GOT3 (cell line): Measurements from ENCODE around the gene GOLGA7B.

ENCODE experiments used
- DNase-seq: peaks from one replicate; lab custom pipeline; 2025; ENCODE audit warnings: mixed read lengths; lab: John Stamatoyannopoulos, UW

GOLGA7B gene

GRCh38 chr10:97868134-97868685 lies 18.6 kb downstream of the GOLGA7B start:
- DNase-seq: no peak

GRCh38 chr10:97869091-97870042 lies 19.7 kb downstream of the GOLGA7B start:
- peak; percentile 41 for DNase-seq

DNA sequence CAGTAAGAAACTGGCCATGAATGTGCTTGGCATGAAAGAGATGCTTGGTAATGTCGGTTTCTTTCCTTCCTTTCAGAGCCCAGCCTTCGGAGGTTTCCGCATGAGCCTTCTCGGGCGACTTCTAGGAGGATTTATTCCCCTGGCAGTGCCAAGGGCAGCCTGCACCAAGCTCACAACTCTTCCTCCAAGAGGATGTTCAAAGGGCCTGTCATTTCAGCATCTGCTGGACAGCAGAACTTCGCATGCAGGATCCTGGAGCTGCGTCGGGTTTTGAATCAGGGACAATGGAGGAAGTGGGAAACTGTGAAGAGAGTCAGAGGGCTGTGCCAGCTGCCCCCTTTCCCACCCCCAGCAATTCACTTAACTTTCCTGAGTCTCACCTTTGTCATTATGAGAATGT lies 21.3 kb downstream of the GOLGA7B start:
- DNase-seq: no peak

DNA sequence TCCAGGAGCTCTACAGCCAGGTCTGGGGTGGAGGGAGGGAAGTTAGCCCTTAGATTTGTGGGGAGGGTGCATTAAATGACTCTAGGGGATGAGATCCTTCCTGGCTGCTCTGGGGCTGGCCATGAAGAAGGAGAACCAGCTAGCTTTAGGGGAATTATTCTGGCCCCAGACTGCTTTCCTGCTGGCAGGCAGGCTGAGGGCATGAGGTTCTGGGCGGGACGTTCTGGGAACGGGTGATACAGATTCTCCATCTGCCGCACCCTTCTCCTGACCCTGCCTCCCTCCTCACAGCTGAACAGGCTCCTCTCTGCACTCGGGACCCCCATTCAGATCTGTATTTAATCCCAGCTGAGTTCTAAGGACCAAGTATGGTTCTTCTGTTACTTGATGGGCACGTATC lies 23.9 kb downstream of the GOLGA7B start:
- no peak for DNase-seq

GRCh38 chr10:97874332-97874731 lies 24.7 kb downstream of the GOLGA7B start:
- no peak for DNase-seq

- no peak for DNase-seq
Measured at GRCh38 chr10:97875391-97875790, 25.7 kb downstream of the GOLGA7B start.

- DNase-seq: no peak
Measured at GRCh38 chr10:97876402-97876801, 26.8 kb downstream of the GOLGA7B start.

DNA sequence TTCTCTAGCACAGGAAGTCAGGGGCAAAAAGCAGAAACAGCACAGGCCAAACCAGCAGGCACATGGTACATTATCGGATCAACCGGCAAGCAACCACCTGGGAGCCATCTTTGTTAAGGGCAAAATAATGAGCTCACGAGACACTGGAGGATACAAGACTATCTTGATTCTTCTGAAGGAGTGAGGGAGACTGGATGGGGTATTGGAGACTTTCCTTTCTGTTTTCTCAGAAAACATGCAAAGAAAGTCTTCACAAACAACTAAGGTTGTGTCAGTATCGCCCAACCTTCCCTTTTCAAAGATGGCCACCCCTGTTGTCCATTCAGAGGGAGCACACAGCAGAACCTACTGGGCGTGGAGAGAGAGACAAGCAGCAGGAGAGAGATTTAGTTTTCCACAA lies 29.6 kb downstream of the GOLGA7B start:
- DNase-seq: no peak

- no peak for DNase-seq
Measured at GRCh38 chr10:97880109-97880508, 30.5 kb downstream of the GOLGA7B start.

DNA sequence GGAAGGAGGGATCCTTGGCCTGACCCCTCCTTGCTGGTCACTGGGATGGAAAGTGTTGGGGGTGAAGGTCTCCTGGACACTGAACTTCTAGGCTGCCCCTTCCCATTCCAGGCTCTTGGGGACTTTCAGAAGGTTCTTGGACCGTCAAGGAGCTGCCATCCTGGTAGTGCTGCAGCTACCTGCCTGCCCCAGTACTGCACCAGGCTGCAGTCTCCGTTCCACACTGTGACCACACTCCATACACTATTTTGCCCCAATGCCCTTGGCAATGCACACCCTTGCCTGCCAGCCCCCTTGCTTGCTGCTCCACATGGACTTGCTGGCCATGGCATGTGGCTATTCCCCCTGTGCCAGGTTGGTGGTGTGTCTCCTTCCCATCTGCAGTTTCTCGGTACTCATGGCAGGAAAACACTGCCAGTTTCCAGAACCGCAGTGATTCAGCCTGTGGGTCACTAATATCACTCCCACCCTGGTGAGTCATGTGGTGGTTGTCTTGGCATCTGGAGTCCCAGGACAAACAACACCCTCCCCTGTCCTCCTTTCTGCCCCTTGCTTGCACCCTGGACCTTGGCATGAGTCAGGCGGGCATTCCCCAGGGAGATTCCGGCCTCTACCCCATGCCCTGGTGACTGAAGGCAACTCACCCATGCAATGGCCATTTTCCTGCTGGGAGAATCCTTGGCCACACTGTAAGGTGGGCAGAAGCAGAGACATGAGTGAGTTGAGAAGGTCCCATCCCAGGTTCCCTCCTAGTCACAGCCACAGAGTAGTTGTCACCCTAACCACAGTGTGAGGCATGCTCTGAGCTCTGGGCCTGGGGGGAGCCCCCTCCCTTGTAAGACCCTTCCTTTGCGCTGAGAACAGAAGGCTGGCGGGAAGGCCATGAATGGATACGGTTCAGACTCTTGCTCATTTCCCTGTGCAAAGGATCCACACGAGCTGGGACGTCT lies 32.8 kb downstream of the GOLGA7B start:
- peak; percentile 85 for DNase-seq

GRCh38 chr10:97883092-97883485 lies 33.4 kb downstream of the GOLGA7B start:
- no peak for DNase-seq

- DNase-seq: no peak
Measured at GRCh38 chr10:97886286-97886685, 36.6 kb downstream of the GOLGA7B start.

GRCh38 chr10:97887399-97887798 lies 37.8 kb downstream of the GOLGA7B start:
- DNase-seq: no peak

DNA sequence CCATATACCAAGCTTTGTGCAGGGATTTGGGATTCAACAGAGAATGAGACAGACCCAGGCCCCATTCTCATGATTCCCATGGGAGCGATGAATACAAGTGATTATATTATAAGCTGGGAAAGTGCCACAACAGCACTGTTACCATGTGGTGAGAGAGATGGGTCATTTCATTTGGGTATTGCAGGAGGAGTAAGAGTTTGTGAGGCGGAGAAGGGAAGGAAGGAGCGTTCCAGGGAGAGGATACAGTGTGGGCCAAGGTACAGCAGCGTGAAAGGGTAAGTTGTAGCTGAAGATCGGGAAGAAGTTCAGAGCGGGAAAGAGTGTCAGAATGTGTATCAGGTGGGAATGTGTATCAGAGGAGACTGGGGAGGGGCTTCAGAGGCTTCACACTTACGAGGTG lies 38.5 kb downstream of the GOLGA7B start:
- DNase-seq: no peak

DNA sequence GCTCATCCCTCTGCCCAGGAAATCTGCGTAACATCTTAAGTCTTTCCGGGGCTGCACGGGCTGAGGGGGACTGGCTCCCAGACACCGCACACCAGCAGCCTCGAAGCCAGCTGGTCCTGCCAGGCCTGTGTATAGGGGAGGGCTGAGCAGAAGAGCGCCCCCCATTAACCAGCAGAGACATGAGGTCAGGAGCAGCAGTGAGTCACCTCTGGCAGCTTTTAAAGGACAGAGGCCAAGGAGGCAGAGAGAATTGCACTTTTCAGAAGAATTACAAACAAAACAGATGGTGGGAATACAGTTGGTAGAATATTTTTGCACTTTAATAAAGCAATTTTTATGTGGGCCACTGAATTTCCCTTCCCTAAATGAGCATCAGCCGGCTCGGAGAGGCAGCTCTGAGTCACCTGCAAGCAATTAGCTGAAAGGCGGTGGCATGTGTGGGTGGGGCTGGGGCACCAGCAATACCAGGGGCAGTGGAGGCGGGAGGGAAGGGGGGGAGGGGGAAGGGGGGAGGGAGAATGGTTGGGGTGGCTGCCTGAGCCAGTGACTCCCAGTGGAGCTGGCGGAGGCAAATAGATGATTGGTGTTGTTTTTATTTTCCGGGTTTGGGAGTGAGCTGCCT lies 39.1 kb downstream of the GOLGA7B start:
- DNase-seq: peak; percentile 13

- DNase-seq: peak; percentile 4
Measured at GRCh38 chr10:97889461-97890265, 40.0 kb downstream of the GOLGA7B start.

- no peak for DNase-seq
Measured at GRCh38 chr10:97891497-97892167, 42.0 kb downstream of the GOLGA7B start.

DNA sequence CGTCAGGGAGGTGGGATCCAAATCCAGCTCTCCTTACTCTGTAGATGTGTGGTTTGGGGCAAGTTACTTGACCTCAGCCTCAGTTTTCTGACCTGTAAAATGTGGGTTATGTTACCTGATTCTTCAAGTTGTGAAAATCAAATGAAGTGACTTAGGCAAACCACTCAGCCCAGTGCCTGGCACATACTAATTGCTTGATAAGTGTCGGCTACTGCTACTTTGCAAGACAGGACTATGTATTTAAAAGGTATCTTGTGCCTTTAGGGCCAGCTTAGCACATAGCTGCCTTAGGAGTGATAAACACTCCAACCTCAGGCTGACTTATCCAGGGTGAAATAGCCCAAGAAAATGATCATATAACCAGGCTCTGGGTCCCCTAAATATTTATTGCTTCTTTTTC lies 42.9 kb downstream of the GOLGA7B start:
- DNase-seq: no peak

DNA sequence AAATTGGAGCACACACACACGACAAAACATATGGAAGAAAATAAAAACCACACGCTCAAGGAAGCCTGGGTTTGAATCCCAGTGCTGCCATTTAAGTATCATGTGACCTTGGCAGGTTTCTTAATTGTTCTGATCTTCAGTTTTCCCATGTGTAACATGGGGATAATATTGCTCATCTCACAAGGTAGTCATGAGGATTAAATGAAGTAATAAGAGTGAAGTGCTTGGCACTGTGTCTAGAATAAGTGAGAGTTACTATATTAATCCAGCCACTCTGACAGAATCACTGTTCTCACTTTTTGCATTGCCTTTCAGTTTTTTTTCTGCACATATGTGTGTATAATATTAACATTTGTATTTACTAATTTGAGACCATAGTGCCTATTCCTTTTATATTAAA lies 43.3 kb downstream of the GOLGA7B start:
- DNase-seq: no peak

- DNase-seq: no peak
Measured at GRCh38 chr10:97894092-97894491, 44.4 kb downstream of the GOLGA7B start.
